DMS 273 treated with DMSO at 0.1 percent for 48 hours (cell line): Measurements from ENCODE around the gene CALY.

Experiments
- DNase-seq: peaks from one replicate; lab custom pipeline; 2025; lab: John Stamatoyannopoulos, UW

Gene CALY

GRCh38 chr10:133311570-133311969 lies 25.1 kb downstream of the CALY start:
- no peak for DNase-seq

- DNase-seq: no peak
Measured at GRCh38 chr10:133310789-133311188, 25.9 kb downstream of the CALY start.

- no peak for DNase-seq
Measured at GRCh38 chr10:133310399-133310755, 26.3 kb downstream of the CALY start.

- DNase-seq: no peak
Measured at GRCh38 chr10:133309720-133310398, 26.8 kb downstream of the CALY start.

- peak; percentile 31 for DNase-seq
Measured at GRCh38 chr10:133309100-133309719, 27.5 kb downstream of the CALY start.

- no peak for DNase-seq
Measured at GRCh38 chr10:133308421-133309099, 28.1 kb downstream of the CALY start, which contains the start of the genes TUBGCP2 and ZNF511. TUBGCP2 (minus strand) TSS chr10:133308872; CDS start chr10:133302941, 5,931 bp downstream. ZNF511 (plus strand) TSS chr10:133308914; CDS start chr10:133308944, 30 bp downstream.

- DNase-seq: peak; percentile 11
Measured at GRCh38 chr10:133307776-133308420, 28.8 kb downstream of the CALY start.

- DNase-seq: no peak
Measured at GRCh38 chr10:133306941-133307379, 29.7 kb downstream of the CALY start.

- no peak for DNase-seq
Measured at GRCh38 chr10:133306097-133306476, 30.6 kb downstream of the CALY start.

GRCh38 chr10:133303206-133303605 lies 33.5 kb downstream of the CALY start:
- no peak for DNase-seq

GRCh38 chr10:133302230-133302629 lies 34.5 kb downstream of the CALY start:
- DNase-seq: no peak

- no peak for DNase-seq
Measured at GRCh38 chr10:133299738-133300137, 37.0 kb downstream of the CALY start.

GRCh38 chr10:133299224-133299623 lies 37.5 kb downstream of the CALY start:
- no peak for DNase-seq

- no peak for DNase-seq
Measured at GRCh38 chr10:133298466-133298865, 38.2 kb downstream of the CALY start.

GRCh38 chr10:133297504-133297903 lies 39.2 kb downstream of the CALY start:
- DNase-seq: no peak

- DNase-seq: no peak
Measured at GRCh38 chr10:133295426-133296320, 41.0 kb downstream of the CALY start.

- no peak for DNase-seq
Measured at GRCh38 chr10:133294189-133294588, 42.5 kb downstream of the CALY start.

- no peak for DNase-seq
Measured at GRCh38 chr10:133293810-133294119, 42.9 kb downstream of the CALY start.

- DNase-seq: no peak
Measured at GRCh38 chr10:133292919-133293809, 43.5 kb downstream of the CALY start.

GRCh38 chr10:133289761-133290160 lies 46.9 kb downstream of the CALY start:
- DNase-seq: no peak
